Neural cell (in vitro differentiated cells): ENCODE results near the gene GABBR2.

ENCODE experiments used
- EP300 ChIP-seq: fragments of 450-650 bp; conservative IDR thresholded peaks from 2 replicates; pipeline ENCODE4 v1.6.1; 2014; ENCODE audit warnings: antibody characterized with exemption, mild to moderate bottlenecking, moderate library complexity; ENCODE audit not compliant: poor library complexity, severe bottlenecking
- EZH2 ChIP-seq: fragments of 200-600, 300-800 bp; shearing (Covaris generic), sonication (generic); IDR thresholded peaks from 2 replicates; pipeline ENCODE4 v1.6.1; 2014; ENCODE audit warnings: antibody characterized with exemption, low read length, borderline replicate concordance, mild to moderate bottlenecking; ENCODE audit not compliant: insufficient read depth, poor library complexity, severe bottlenecking
- MXI1 ChIP-seq: fragments of 450-650 bp; conservative IDR thresholded peaks from 2 replicates; pipeline ENCODE4 v1.6.1; 2014; ENCODE audit warnings: antibody characterized with exemption, mild to moderate bottlenecking; ENCODE audit not compliant: poor library complexity, severe bottlenecking
- POLR2AphosphoS5 ChIP-seq: IDR thresholded peaks from 2 replicates; pipeline ENCODE4 v1.6.1; 2012
- RAD21 ChIP-seq: fragments of 450-650 bp; conservative IDR thresholded peaks from 2 replicates; pipeline ENCODE4 v1.6.1; 2014; ENCODE audit warnings: antibody characterized with exemption, mild to moderate bottlenecking, moderate library complexity
- SMC3 ChIP-seq: fragments of 450-650 bp; conservative IDR thresholded peaks from 2 replicates; pipeline ENCODE4 v1.6.1; 2014; ENCODE audit warnings: antibody characterized with exemption, mild to moderate bottlenecking, moderate library complexity; ENCODE audit not compliant: poor library complexity
- TAF1 ChIP-seq: IDR thresholded peaks from 2 replicates; pipeline ENCODE4 v1.6.1; 2012; ENCODE audit warnings: low read depth
- TF ChIP-seq, protein P1 (sequence below): fragments of 450-650 bp; IDR thresholded peaks from 2 replicates; pipeline ENCODE4 v1.5.1; 2014; ENCODE audit warnings: antibody characterized with exemption, mild to moderate bottlenecking, moderate library complexity; ENCODE audit not compliant: poor library complexity, severe bottlenecking
- TF ChIP-seq, protein P2 (sequence below): IDR thresholded peaks from 2 replicates; pipeline ENCODE4 v1.6.1; 2012; ENCODE audit warnings: borderline replicate concordance

DNA sequence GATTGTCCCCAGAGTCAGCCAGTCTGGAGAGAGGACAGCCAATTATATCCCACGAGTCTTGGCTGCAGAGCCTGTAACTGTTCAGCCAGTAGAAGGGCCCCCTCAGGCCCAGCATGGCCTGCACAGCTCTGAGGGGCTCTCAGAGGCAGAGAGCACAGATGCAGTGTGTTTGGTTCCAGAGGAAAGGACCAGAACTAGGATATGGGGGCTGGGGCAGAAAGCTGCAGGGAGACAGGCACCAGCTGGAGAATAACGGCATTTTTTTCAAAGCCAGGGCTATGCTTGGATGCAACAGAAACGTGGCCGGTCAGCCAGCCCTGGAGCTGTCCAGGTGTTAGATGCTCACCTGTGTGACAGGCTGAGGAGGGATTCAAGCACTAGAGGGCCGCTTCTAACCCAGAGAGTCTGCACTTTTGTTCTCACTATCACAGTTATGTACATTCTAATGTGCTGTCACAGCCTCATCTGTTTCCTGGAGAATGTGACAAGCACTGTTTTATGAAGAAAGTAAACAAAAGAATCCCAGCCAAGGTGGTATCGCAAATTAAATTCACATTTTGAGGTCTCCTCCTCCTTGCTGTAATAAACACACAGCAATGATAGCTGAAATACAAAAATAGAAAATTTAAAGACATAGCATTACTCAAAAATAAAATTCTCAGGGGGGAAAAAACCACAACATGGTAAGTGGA is 96.5 kb downstream of the GABBR2 start:
- TF ChIP-seq, protein P1, sequence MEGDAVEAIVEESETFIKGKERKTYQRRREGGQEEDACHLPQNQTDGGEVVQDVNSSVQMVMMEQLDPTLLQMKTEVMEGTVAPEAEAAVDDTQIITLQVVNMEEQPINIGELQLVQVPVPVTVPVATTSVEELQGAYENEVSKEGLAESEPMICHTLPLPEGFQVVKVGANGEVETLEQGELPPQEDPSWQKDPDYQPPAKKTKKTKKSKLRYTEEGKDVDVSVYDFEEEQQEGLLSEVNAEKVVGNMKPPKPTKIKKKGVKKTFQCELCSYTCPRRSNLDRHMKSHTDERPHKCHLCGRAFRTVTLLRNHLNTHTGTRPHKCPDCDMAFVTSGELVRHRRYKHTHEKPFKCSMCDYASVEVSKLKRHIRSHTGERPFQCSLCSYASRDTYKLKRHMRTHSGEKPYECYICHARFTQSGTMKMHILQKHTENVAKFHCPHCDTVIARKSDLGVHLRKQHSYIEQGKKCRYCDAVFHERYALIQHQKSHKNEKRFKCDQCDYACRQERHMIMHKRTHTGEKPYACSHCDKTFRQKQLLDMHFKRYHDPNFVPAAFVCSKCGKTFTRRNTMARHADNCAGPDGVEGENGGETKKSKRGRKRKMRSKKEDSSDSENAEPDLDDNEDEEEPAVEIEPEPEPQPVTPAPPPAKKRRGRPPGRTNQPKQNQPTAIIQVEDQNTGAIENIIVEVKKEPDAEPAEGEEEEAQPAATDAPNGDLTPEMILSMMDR: peak; percentile 45
- no peak for TF ChIP-seq TAF1
- TF ChIP-seq EZH2: no peak
- TF ChIP-seq POLR2AphosphoS5: no peak
- peak; percentile 40 for TF ChIP-seq RAD21
- TF ChIP-seq EP300: peak; percentile 54
- TF ChIP-seq, protein P2, sequence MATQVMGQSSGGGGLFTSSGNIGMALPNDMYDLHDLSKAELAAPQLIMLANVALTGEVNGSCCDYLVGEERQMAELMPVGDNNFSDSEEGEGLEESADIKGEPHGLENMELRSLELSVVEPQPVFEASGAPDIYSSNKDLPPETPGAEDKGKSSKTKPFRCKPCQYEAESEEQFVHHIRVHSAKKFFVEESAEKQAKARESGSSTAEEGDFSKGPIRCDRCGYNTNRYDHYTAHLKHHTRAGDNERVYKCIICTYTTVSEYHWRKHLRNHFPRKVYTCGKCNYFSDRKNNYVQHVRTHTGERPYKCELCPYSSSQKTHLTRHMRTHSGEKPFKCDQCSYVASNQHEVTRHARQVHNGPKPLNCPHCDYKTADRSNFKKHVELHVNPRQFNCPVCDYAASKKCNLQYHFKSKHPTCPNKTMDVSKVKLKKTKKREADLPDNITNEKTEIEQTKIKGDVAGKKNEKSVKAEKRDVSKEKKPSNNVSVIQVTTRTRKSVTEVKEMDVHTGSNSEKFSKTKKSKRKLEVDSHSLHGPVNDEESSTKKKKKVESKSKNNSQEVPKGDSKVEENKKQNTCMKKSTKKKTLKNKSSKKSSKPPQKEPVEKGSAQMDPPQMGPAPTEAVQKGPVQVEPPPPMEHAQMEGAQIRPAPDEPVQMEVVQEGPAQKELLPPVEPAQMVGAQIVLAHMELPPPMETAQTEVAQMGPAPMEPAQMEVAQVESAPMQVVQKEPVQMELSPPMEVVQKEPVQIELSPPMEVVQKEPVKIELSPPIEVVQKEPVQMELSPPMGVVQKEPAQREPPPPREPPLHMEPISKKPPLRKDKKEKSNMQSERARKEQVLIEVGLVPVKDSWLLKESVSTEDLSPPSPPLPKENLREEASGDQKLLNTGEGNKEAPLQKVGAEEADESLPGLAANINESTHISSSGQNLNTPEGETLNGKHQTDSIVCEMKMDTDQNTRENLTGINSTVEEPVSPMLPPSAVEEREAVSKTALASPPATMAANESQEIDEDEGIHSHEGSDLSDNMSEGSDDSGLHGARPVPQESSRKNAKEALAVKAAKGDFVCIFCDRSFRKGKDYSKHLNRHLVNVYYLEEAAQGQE: no peak
- TF ChIP-seq SMC3: peak; percentile 20
- TF ChIP-seq MXI1: no peak
